GM19467 (cell line): Measurements from ENCODE around the gene DHH.
A peak's percentile ranks its signal among the peaks of the same experiment; 100 is the strongest.
"Not testable (repeated sequence)": the region's sequence is repeated elsewhere in the genome, so short reads cannot be mapped to it uniquely, and the experiment has no call there.

Experiments used
- ATAC-seq: cut with Tn5 transposase; IDR thresholded peaks from one replicate; pipeline ENCODE4 v1.9.1; 2021; ENCODE audit warnings: mild to moderate bottlenecking, moderate library complexity; ENCODE audit not compliant: unreplicated experiment

Gene DHH

GRCh38 chr12:49094160-49094974 lies at the start of gene DHH:
Gene DHH, minus strand, starts transcription at chr12:49094801. Its CDS starts 289 bp downstream, at chr12:49094512.
- ATAC-seq: no peak

- ATAC-seq: no peak
Observed at GRCh38 chr12:49144384-49144783, 49.8 kb upstream of the DHH start.

- ATAC-seq: no peak
Observed at GRCh38 chr12:49138999-49139398, 44.4 kb upstream of the DHH start.

- no peak for ATAC-seq
Observed at GRCh38 chr12:49138587-49138986, 44.0 kb upstream of the DHH start.

- ATAC-seq: no peak
Observed at GRCh38 chr12:49137476-49137875, 42.9 kb upstream of the DHH start.

- ATAC-seq: not testable (repeated sequence)
Observed at GRCh38 chr12:49136997-49137396, 42.4 kb upstream of the DHH start.

- ATAC-seq: no peak
Observed at GRCh38 chr12:49133590-49133989, 39.0 kb upstream of the DHH start.

- ATAC-seq: no peak
Observed at GRCh38 chr12:49133014-49133413, 38.4 kb upstream of the DHH start.

- ATAC-seq: peak; percentile 1
Observed at GRCh38 chr12:49131894-49132461, 37.4 kb upstream of the DHH start.

- peak; percentile 54 for ATAC-seq
Observed at GRCh38 chr12:49131051-49131893, 36.7 kb upstream of the DHH start, which contains the start of gene TUBA1B. Gene TUBA1B, minus strand, starts transcription at chr12:49131395. Its CDS starts 95 bp downstream, at chr12:49131300.

- ATAC-seq: peak; percentile 46
Observed at GRCh38 chr12:49130151-49131050, 35.8 kb upstream of the DHH start.

GRCh38 chr12:49129332-49130150 lies 34.9 kb upstream of the DHH start:
- no peak for ATAC-seq

GRCh38 chr12:49127971-49128370 lies 33.4 kb upstream of the DHH start:
- ATAC-seq: not testable (repeated sequence)

GRCh38 chr12:49126852-49127763 lies 32.5 kb upstream of the DHH start:
- ATAC-seq: no peak

- no peak for ATAC-seq
Observed at GRCh38 chr12:49121047-49121696, 26.6 kb upstream of the DHH start.

GRCh38 chr12:49111206-49111605 lies 16.6 kb upstream of the DHH start:
- ATAC-seq: peak; percentile 10

- peak; percentile 99 for ATAC-seq
Observed at GRCh38 chr12:49110464-49111155, 16.0 kb upstream of the DHH start, which contains the start of gene LMBR1L. Gene LMBR1L, minus strand, starts transcription at chr12:49110847. Its CDS starts 292 bp downstream, at chr12:49110555.
